Choroid plexus epithelial cell (primary cell): Measurements from ENCODE around the gene DIP2C.
"Not testable (repeated sequence)": the region's sequence is repeated elsewhere in the genome, so short reads cannot be mapped to it uniquely, and the experiment has no call there.

ENCODE experiments used
- DNase-seq: peaks from one replicate; pipeline ENCODE4 v3.0.0-alpha.2; 2010; ENCODE audit warnings: low read depth
- H3K4me3 ChIP-seq: 2 replicates; pipeline ENCODE4 v1.5.1; 2011; ENCODE audit warnings: low read depth, mild to moderate bottlenecking, control low read depth, low read length, moderate library complexity
- CTCF ChIP-seq: conservative IDR thresholded peaks from 2 replicates; pipeline ENCODE4 v1.5.1; 2011; ENCODE audit warnings: low read depth, mild to moderate bottlenecking, control low read depth, inconsistent platforms, low read length, moderate library complexity

The DIP2C gene

DNA sequence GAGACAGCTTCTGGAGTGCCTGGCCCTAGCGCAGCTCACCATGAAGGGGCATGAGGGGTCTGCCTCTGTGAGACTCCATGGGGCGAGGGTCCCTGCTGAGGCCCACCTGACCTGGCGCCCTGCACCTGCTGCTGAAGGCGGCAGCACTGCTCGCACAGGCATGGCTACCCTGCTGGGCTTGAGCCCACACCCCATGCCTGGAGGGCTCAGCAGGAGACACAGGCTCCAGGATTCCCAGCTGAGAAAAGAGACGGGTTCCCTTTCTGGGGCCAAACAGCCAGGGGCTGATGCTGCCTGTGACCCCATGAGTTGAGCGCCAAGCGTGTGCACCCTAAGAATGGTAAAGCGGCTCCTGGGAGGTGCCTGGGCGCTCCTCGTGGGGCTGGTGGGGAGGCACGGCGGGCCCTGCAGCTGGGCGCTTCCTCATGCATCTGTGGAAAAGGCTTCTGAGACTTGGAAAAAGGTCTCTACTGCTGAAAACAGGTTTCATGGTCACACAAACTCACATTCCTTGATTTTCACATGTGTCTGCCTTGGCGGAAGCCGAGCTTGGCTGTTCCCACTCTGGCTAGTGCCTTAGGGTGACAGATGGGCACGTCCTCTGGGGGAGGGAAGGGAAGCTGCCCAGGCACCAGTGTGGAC, 320.8 kb downstream of the DIP2C start:
- no peak for DNase-seq
- TF ChIP-seq CTCF = no peak
- no peak overlapping the region for H3K4me3 ChIP-seq

DNA sequence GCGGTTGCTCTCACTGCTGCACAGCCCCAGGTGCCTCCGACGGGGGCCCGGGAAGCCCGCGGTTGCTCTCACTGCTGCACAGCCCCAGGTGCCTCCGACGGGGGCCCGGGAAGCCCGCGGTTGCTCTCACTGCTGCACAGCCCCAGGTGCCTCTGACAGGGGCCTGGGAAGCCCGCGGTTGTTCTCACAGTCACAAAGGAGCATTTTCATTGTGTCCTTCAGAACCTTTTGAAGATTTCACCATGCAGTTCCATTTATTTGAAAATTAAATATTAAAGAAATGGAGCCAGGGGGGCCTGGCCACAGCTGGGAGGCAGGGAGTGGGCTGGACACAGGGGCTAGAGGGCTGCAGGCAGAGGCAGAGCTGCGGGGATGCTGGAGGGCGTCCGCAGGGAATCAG, 321.4 kb downstream of the DIP2C start:
- H3K4me3 ChIP-seq, DNase-seq: not testable (repeated sequence)

- no peak for TF ChIP-seq CTCF
- no peak for DNase-seq
- H3K4me3 ChIP-seq = no peak overlapping the region
Measured at GRCh38 chr10:367636-368035, 321.8 kb downstream of the DIP2C start.

GRCh38 chr10:366186-366585, 323.3 kb downstream of the DIP2C start:
- no peak for TF ChIP-seq CTCF
- no peak for DNase-seq
- no peak overlapping the region for H3K4me3 ChIP-seq

- no peak for TF ChIP-seq CTCF
Measured at GRCh38 chr10:364267-364775, 325.1 kb downstream of the DIP2C start.

DNA sequence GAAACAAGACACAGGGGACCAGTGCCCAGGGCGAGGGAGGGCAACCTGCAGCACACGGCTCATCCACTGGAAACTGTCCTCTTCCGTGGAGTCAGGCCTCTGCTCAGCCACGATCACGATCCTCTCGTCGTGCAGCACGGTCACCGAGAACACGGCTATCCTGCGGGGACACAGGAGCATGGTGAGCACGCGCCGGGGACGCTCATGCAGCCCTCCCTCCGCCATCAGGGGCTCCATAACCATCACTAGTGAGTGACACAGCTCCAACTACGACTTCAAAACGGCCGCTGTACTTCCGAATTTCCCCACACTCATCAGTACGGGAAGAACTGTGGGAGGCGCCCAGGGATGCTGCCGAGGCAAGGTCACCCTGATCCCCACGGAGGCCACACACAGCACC, 326.3 kb downstream of the DIP2C start:
- H3K4me3 ChIP-seq = no peak overlapping the region
- DNase-seq = no peak
- TF ChIP-seq CTCF = no peak

More at GRCh38 chr10:364267-364775, 325.1 kb downstream of the DIP2C start:
- H3K4me3 ChIP-seq = no peak overlapping the region
- no peak for DNase-seq

DNA sequence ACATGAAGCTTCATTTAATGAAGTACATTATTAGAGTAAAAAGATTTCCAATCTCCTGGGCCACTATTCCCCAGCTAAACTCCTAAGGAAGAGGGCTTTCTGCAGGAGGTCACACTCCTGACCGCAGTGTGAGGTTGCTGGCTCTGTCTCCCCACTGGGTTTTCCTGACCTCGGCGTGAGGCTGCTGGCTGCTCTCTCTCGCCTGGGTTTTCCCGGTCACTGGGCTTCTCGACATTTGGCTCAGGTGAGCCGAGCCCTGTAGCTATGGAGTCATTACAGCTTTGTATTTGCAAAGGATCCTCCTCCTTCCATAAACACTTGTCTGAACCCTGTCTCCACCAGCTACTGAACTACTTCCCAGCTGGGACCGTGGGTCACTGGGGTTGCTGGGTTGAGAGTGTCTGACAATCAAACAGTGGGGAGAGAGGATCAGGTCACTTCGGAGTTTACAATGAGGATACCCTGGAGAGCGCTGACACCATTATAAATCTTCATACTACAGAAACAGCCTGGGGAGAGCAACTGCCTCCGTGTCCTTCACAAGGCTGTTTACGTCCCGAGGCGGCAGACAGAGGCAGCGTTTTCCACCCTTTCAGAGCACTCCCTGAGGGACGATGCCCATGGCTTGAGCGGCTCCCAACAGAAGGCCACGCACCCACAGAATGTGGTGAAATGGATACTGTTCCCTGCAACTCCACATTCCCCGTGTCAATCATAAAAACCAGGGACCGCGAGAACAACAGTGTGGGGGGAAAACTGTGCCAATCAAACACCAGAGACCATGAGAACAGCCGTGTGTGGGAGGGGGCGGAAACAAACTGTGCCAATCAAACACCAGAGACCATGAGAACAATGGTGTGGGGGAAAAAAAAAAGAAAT, 328.0 kb downstream of the DIP2C start:
- TF ChIP-seq CTCF = peak; percentile 8
- peak; percentile 39 for DNase-seq
- no peak overlapping the region for H3K4me3 ChIP-seq
